Neural progenitor cell (in vitro differentiated cells): ENCODE results near the gene ANO7. TPM values are rescaled to one million over a fixed set of nuclear protein-coding genes. Genes with fewer than 3 reads are reported as not detected.
A peak's percentile ranks its signal among the peaks of the same experiment; 100 is the strongest.

Source experiments
- DNase-seq: peaks from one replicate; pipeline ENCODE4 v3.0.0-alpha.2; 2016; ENCODE audit warnings: low spot score
- H2AFZ ChIP-seq: fragments of 200-600 bp; sonication (generic); replicated peaks from 2 replicates; pipeline ENCODE4 v1.6.1; 2016; ENCODE audit warnings: antibody characterized with exemption
- H3F3A ChIP-seq: fragments of 200-600 bp; sonication (generic); 2 replicates; pipeline ENCODE4 v1.6.1; 2016; ENCODE audit warnings: antibody characterized with exemption, low read depth
- H3K27ac ChIP-seq: fragments of 200-600 bp; sonication (generic); 2 replicates; pipeline ENCODE4 v1.5.1; 2016; ENCODE audit warnings: mild to moderate bottlenecking
- H3K27me3 ChIP-seq: fragments of 200-600 bp; sonication (generic); 2 replicates; pipeline ENCODE4 v1.6.1; 2016; ENCODE audit warnings: mild to moderate bottlenecking, moderate library complexity
- H3K36me3 ChIP-seq: fragments of 200-600 bp; sonication (generic); 2 replicates; pipeline ENCODE4 v1.5.1; 2016
- H3K4me1 ChIP-seq: fragments of 200-600 bp; sonication (generic); 2 replicates; pipeline ENCODE4 v1.6.1; 2016; ENCODE audit warnings: mixed run types
- H3K4me2 ChIP-seq: fragments of 200-600 bp; sonication (generic); 2 replicates; pipeline ENCODE4 v1.6.1; 2016
- H3K4me3 ChIP-seq: fragments of 200-600 bp; sonication (generic); 2 replicates; pipeline ENCODE4 v1.5.1; 2016
- H3K79me2 ChIP-seq: fragments of 200-600 bp; sonication (generic); 2 replicates; pipeline ENCODE4 v1.6.1; 2016; ENCODE audit warnings: low read depth
- H3K9ac ChIP-seq: fragments of 200-600 bp; sonication (generic); 2 replicates; pipeline ENCODE4 v1.6.1; 2016
- H3K9me3 ChIP-seq: fragments of 200-600 bp; sonication (generic); 2 replicates; pipeline ENCODE4 v1.5.1; 2016; ENCODE audit warnings: low read depth
- H4K20me1 ChIP-seq: fragments of 200-600 bp; sonication (generic); 2 replicates; pipeline ENCODE4 v1.6.1; 2016; ENCODE audit warnings: low read depth
- H3K27ac Mint-ChIP-seq: 3 replicates; pipeline ENCODE4 v1.8.0; 2021; ENCODE audit warnings: mixed read lengths
- H3K27me3 Mint-ChIP-seq: 2 replicates; pipeline ENCODE4 v1.8.0; 2022; ENCODE audit warnings: low read depth, mild to moderate bottlenecking, inconsistent platforms, moderate library complexity, mixed read lengths; ENCODE audit not compliant: insufficient read depth
- H3K36me3 Mint-ChIP-seq: 3 replicates; pipeline ENCODE4 v1.8.0; 2021; ENCODE audit warnings: mixed read lengths
- H3K4me1 Mint-ChIP-seq: 3 replicates; pipeline ENCODE4 v1.8.0; 2021; ENCODE audit warnings: mixed read lengths
- H3K4me3 Mint-ChIP-seq: 3 replicates; pipeline ENCODE4 v1.8.0; 2021; ENCODE audit warnings: mild to moderate bottlenecking, moderate library complexity, mixed read lengths
- H3K9me3 Mint-ChIP-seq: 3 replicates; pipeline ENCODE4 v1.8.0; 2020; ENCODE audit warnings: mixed read lengths
- CTCF ChIP-seq: fragments of 200-600 bp; sonication (generic); IDR thresholded peaks from 2 replicates; pipeline ENCODE4 v1.5.1; 2017; ENCODE audit warnings: antibody characterized with exemption, mild to moderate bottlenecking
- EZH2 ChIP-seq: fragments of 200-600 bp; sonication (generic); IDR thresholded peaks from 2 replicates; pipeline ENCODE4 v1.6.1; 2017; ENCODE audit warnings: antibody characterized with exemption, mild to moderate bottlenecking, moderate library complexity
- EZH2phosphoT487 ChIP-seq: fragments of 200-600 bp; sonication (generic); IDR thresholded peaks from 2 replicates; pipeline ENCODE4 v1.6.1; 2017; ENCODE audit warnings: antibody characterized with exemption
- total RNA-seq: library from RNA; depleted of rRNA; stranded (reverse); fragments of >200 nt; gene quantifications from 2 replicates; pipeline ENCODE4 v1.2.3, GENCODE V29; 2015; ENCODE audit warnings: low replicate concordance

Gene ANO7
- total RNA-seq, 1 donor from 2014 or later = not detected

GRCh38 chr2:241225545-241225944, 37.1 kb downstream of the ANO7 start:
- Mint-ChIP-seq H3K4me1 (peaks cover 30% of the 10 kb centered on the region), H3K4me3 (no peak overlapping the region), H3K9me3 (no peaks in the 10 kb centered on the region), H3K27ac (no peak overlapping the region), H3K36me3 (peaks cover 18% of the 10 kb centered on the region), H3K27me3 (peaks cover 10% of the 10 kb centered on the region)
- no peak overlapping the region for H3K4me2 ChIP-seq
- H3K27ac ChIP-seq = no peak overlapping the region
- no peaks in the 10 kb centered on the region for H3K27me3 ChIP-seq
- peaks cover 10% of the 10 kb centered on the region for H3K4me1 ChIP-seq
- peaks cover 4% of the 10 kb centered on the region for H4K20me1 ChIP-seq
- H3K4me3 ChIP-seq = no peak overlapping the region
- no peaks in the 10 kb centered on the region for H3K36me3 ChIP-seq
- no peaks in the 10 kb centered on the region for H3K9me3 ChIP-seq
- peaks cover under 1% of the 10 kb centered on the region for H3K79me2 ChIP-seq
- no peak overlapping the region for H2AFZ ChIP-seq
- no peak for TF ChIP-seq EZH2phosphoT487
- TF ChIP-seq CTCF = no peak
- no peak for TF ChIP-seq EZH2
- DNase-seq = no peak
- peaks cover 11% of the 10 kb centered on the region for H3F3A ChIP-seq
- no peak overlapping the region for H3K9ac ChIP-seq

GRCh38 chr2:241225983-241226382, 37.5 kb downstream of the ANO7 start:
- no peak overlapping the region for H3K4me3 Mint-ChIP-seq
- H3K9ac ChIP-seq = no peak overlapping the region

GRCh38 chr2:241226723-241227572, 38.5 kb downstream of the ANO7 start:
- no peak for TF ChIP-seq EZH2phosphoT487
- no peak for TF ChIP-seq EZH2
- no peak for TF ChIP-seq CTCF
- Histone ChIP-seq H4K20me1 (peaks cover 6% of the 10 kb centered on the region), H3K27ac (no peak overlapping the region), H3K4me2 (no peak overlapping the region), H3K4me3 (no peak overlapping the region), H3K9me3 (no peaks in the 10 kb centered on the region), H3K79me2 (no peaks in the 10 kb centered on the region), H3F3A (peaks cover 11% of the 10 kb centered on the region), H3K9ac (no peak overlapping the region), H3K36me3 (no peaks in the 10 kb centered on the region), H2AFZ (no peak overlapping the region), H3K27me3 (no peaks in the 10 kb centered on the region), H3K4me1 (peaks cover 10% of the 10 kb centered on the region)
- Mint-ChIP-seq H3K4me3 (no peak overlapping the region), H3K4me1 (peaks cover 30% of the 10 kb centered on the region), H3K27ac (peak overlapping the region; percentile 13), H3K27me3 (peaks cover 12% of the 10 kb centered on the region), H3K9me3 (no peaks in the 10 kb centered on the region), H3K36me3 (peaks cover 25% of the 10 kb centered on the region)
- DNase-seq = no peak

More at GRCh38 chr2:241225983-241226382, 37.5 kb downstream of the ANO7 start:
- Histone ChIP-seq H3F3A (peaks cover 11% of the 10 kb centered on the region), H2AFZ (no peak overlapping the region), H3K4me2 (no peak overlapping the region), H3K79me2 (no peaks in the 10 kb centered on the region), H3K36me3 (no peaks in the 10 kb centered on the region), H3K9me3 (no peaks in the 10 kb centered on the region), H3K27me3 (no peaks in the 10 kb centered on the region), H4K20me1 (peaks cover 4% of the 10 kb centered on the region), H3K4me1 (peaks cover 10% of the 10 kb centered on the region), H3K27ac (no peak overlapping the region), H3K4me3 (no peak overlapping the region)
- Mint-ChIP-seq H3K27me3 (peaks cover 10% of the 10 kb centered on the region), H3K4me1 (peaks cover 30% of the 10 kb centered on the region), H3K9me3 (no peaks in the 10 kb centered on the region), H3K36me3 (peaks cover 18% of the 10 kb centered on the region), H3K27ac (no peak overlapping the region)
- TF ChIP-seq EZH2 (no peak), EZH2phosphoT487 (no peak), CTCF (no peak)
- DNase-seq = no peak
